Adrenal gland (tissue), 12 donors: ENCODE measurements around the gene MVB12B. TPM values are rescaled to one million over a fixed set of nuclear protein-coding genes. Genes with fewer than 3 reads are reported as not detected.

Source experiments
- DNase-seq, 7 donors: peaks; one replicate each; pipeline ENCODE4 v3.0.0-alpha.2; 2019 to 2020
- H3K27ac ChIP-seq, 5 donors: fragments of 200-600 bp; sonication (generic) in 4 of 5; 1 replicate in 3 of 5; 2 replicates in 2 of 5; pipeline versions ENCODE4 v1.5.1 to v1.8.0; 2016 to 2020; ENCODE audit warnings: mild to moderate bottlenecking in 1 of 5
- H3K27me3 ChIP-seq: fragments of 200-600 bp; 2 replicates; pipeline ENCODE4 v1.8.0; 2021
- H3K36me3 ChIP-seq, 2 donors: fragments of 200-600 bp; replicated peaks in 1 of 2; 1 replicate in 1 of 2; 2 replicates in 1 of 2; pipeline versions ENCODE4 v1.5.1 to v1.8.0; 2018 to 2022
- H3K4me1 ChIP-seq, 2 donors: fragments of 200-600 bp; replicated peaks in 1 of 2; 1 replicate in 1 of 2; 2 replicates in 1 of 2; pipeline versions ENCODE4 v1.5.1 to v1.8.0; 2018 to 2021
- H3K4me3 ChIP-seq, 4 donors: fragments of 200-600 bp; sonication (generic) in 3 of 4; one replicate each; pipeline ENCODE4 v1.5.1; 2016 to 2018
- H3K9me3 ChIP-seq, 3 donors: fragments of 200-600 bp; sonication (generic) in 1 of 3; replicated peaks in 1 of 3; 1 replicate in 2 of 3; 2 replicates in 1 of 3; pipeline versions ENCODE4 v1.5.1 to v1.8.0; 2016 to 2021
- POLR2A ChIP-seq, 2 donors: fragments of 450-650 bp; IDR thresholded peaks; one replicate each; pipeline ENCODE4 v1.6.1; 2017; ENCODE audit warnings: antibody characterized with exemption in 2 of 2, mild to moderate bottlenecking in 2 of 2, moderate library complexity in 1 of 2
- WGBS, 4 donors: extraction: QIAGEN DNeasy Blood & Tissue Kit in 2 of 4; methylation state at CpG; one replicate each; pipeline versions ENCODE4 v1.1.5 to v1.1.7; 2013 to 2017; 5-methylcytosine and 5-hydroxymethylcytosine counted together
- intact Hi-C, 2 donors: fragments of 100-400 bp; cut with DNase I; formaldehyde crosslinking; loops; one replicate each; pipeline versions ENCODE4 v1.14.1 to v1.15.0; 2022 to 2023
- polyA plus RNA-seq, 3 donors: library from polyadenylated mRNA; stranded (reverse); fragments of 200-250 nt in 2 of 3; fragments of 350-450 nt in 1 of 3; fragmentation: Illumina TruSeq in 1 of 3; extraction: RNeasy Lipid Tissue Mini Kit (QIAGEN cat#74804) in 1 of 3; gene quantifications; one replicate each; pipeline ENCODE4 v1.2.3, GENCODE V29; 2013 to 2014
- total RNA-seq, 9 donors: library from RNA; depleted of rRNA in 4 of 9; stranded (reverse); fragments of >200 nt in 4 of 9; fragments of 120-200 nt in 1 of 9; fragmentation: NEBNext Ultra II Directional in 1 of 9; extraction: Animal tissue kit (Norgen Biotek cat#: 25700) in 1 of 9; gene quantifications; one replicate each; pipeline versions ENCODE4 v1.1.0 to v1.2.4, GENCODE V29; 2013 to 2023
- TF ChIP-seq, protein P1 (sequence below), 6 experiments: fragments of 450-650 bp in 4 of 6; fragments of 200-600 bp in 2 of 6; sonication (generic) in 1 of 6; IDR thresholded peaks; 1 replicate in 5 of 6; 2 replicates in 1 of 6; pipeline versions ENCODE4 v1.5.1 to v1.8.0; 2016 to 2021; ENCODE audit warnings: antibody characterized with exemption in 6 of 6, mild to moderate bottlenecking in 2 of 6, moderate library complexity in 1 of 6
- donor health status: healthy with polysubstance abuse.
- donor health status: Bipolar disorder and iron deficiency.
- donor health status: DM: yes; HTN: yes; CAD: no.
- donor health status: DM: no; HTN: no; CAD: no.
- donor health status: DM: no; HTN: no; CAD: no.
- donor health status: DM: yes; HTN: yes; CAD: no.

MVB12B gene
- total and polyA plus RNA-seq, 12 donors: 3.7 to 20.5 (median 12.8) TPM

GRCh38 chr9:126290871-126291270 is 35.8 kb upstream of the MVB12B start:
- Histone ChIP-seq H3K9me3 (no peaks in the 10 kb centered on the region), H3K36me3 (no peaks in the 10 kb centered on the region), H3K4me1 (no peaks in the 10 kb centered on the region), H3K4me3 (no peak overlapping the region), H3K27ac (no peak overlapping the region), H3K27me3 (peaks cover 6% of the 10 kb centered on the region)
- 72 to 89% (median 75%) methylated on average over 9 of the region's 9 CpGs for WGBS, 4 donors
- no peak for DNase-seq
- intact Hi-C loops: loop anchor here in 1 of 2 donors (10.0 kb wide), 1 partner anchor 204 kb away; no protein-coding TSS in a partner anchor
- no peak for TF ChIP-seq POLR2A (IDR thresholded peaks at IDR 0.05)
- TF ChIP-seq, protein P1, sequence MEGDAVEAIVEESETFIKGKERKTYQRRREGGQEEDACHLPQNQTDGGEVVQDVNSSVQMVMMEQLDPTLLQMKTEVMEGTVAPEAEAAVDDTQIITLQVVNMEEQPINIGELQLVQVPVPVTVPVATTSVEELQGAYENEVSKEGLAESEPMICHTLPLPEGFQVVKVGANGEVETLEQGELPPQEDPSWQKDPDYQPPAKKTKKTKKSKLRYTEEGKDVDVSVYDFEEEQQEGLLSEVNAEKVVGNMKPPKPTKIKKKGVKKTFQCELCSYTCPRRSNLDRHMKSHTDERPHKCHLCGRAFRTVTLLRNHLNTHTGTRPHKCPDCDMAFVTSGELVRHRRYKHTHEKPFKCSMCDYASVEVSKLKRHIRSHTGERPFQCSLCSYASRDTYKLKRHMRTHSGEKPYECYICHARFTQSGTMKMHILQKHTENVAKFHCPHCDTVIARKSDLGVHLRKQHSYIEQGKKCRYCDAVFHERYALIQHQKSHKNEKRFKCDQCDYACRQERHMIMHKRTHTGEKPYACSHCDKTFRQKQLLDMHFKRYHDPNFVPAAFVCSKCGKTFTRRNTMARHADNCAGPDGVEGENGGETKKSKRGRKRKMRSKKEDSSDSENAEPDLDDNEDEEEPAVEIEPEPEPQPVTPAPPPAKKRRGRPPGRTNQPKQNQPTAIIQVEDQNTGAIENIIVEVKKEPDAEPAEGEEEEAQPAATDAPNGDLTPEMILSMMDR (IDR thresholded peaks at IDR 0.05): no peak

DNA sequence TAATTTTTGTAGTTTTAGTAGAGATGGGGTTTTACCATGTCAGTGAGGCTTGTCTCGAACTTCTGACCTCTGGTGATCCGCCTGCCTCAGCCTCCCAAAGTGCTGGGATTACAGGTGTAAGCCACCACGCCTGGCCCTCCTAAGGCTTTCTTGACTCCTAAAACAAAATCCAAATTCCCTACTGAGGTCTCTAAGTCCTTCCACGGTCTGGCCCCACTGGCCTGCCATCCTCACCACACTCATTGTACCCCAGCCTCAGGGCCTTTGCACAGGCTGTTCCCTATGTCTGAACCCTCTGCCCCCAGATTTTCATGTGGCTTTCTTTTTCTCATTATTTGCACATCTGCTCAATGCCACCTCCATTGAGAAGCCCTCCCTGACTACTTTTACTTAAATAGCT is 34.7 kb upstream of the MVB12B start:
- H3K27ac ChIP-seq: no peak overlapping the region
- DNase-seq: no peak
- TF ChIP-seq POLR2A (IDR thresholded peaks at IDR 0.05): no peak
- TF ChIP-seq, protein P1 (IDR thresholded peaks at IDR 0.05): no peak
- intact Hi-C loops: loop anchor here in 1 of 2 donors (10.0 kb wide), 1 partner anchor 203 kb away; no protein-coding TSS in a partner anchor
- H3K4me3 ChIP-seq: no peak overlapping the region
- peaks cover 6% of the 10 kb centered on the region for H3K27me3 ChIP-seq
- 86 to 94% (median 89%) methylated on average over 4 of the region's 4 CpGs for WGBS, 4 donors
- H3K36me3 ChIP-seq: no peaks in the 10 kb centered on the region
- H3K4me1 ChIP-seq: no peaks in the 10 kb centered on the region
- no peaks in the 10 kb centered on the region for H3K9me3 ChIP-seq

DNA sequence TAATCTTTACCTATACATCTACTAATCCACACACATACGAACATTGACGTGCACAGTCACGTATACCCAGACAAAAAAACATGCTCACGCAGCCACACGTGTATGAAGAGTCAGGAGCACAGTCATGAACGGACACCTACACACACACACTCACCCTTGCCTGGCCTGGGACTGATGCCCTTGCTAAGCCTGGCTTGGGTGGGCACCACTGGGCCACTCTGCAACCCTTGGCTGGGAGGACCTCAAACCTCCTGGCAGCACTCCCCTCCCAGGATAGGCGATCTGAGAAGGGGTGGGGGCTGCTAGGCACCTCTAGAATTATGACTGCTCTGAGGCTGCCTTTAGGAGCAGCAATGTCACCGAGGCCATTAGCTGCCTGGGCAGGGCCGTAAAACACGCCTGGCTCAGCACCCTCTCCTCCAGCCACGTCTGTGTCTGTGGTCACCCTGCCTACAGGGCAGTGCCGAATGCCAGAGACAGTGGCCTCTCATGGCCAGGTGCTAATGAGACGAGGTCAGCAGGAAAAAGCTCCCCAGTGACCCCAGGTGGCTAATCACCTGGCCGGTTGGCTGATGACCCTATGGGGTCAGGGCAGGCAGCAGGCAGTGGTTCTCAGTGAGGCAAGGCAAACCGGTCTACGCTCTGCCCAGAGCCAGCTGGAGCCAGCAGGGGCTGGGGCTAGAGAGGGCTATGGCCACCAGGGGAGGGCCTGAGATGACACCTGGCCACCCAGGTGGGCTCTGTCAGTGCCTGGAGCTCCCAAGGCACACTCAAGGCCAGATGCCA is 33.7 kb upstream of the MVB12B start:
- 81 to 94% (median 86%) methylated on average over 6 to 16 of the region's 16 CpGs for WGBS, 4 donors
- TF ChIP-seq POLR2A (IDR thresholded peaks at IDR 0.05): no peak
- TF ChIP-seq, protein P1 (IDR thresholded peaks at IDR 0.05): no peak

DNA sequence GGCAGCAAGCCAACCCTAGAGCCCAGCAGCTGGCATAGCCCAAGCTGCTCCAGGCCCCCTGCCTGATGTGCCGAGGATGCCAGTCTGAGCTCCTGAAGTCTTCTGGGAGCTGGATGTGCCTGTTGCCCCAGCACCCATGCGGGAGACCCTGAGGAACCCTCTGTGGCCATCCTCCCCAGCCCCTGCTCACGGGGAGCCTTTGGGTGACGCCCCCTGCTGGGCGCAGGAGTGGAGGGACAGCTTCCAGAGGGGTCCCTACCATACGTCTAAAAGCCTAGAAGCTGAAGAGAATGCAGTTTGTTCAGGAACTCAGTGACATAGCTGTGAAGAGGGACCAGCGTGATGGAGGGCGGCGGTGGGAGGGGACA is 33.1 kb upstream of the MVB12B start:
- intact Hi-C loops: loop anchor here in 1 of 2 donors (10.0 kb wide), 1 partner anchor 201 kb away; no protein-coding TSS in a partner anchor
- DNase-seq: no peak
- Histone ChIP-seq H3K27me3 (peaks cover 6% of the 10 kb centered on the region), H3K36me3 (no peaks in the 10 kb centered on the region), H3K4me3 (no peak overlapping the region), H3K4me1 (no peaks in the 10 kb centered on the region), H3K27ac (no peak overlapping the region), H3K9me3 (no peaks in the 10 kb centered on the region)
- WGBS, 4 donors: 73 to 76% (median 74%) methylated on average over 5 to 9 of the region's 9 CpGs
- TF ChIP-seq, protein P1 (IDR thresholded peaks at IDR 0.05): no peak
- no peak for TF ChIP-seq POLR2A (IDR thresholded peaks at IDR 0.05)

More for the DNA sequence above, 33.7 kb upstream of the MVB12B start:
- Histone ChIP-seq H3K27me3 (peaks cover 6% of the 10 kb centered on the region), H3K4me3 (no peak overlapping the region), H3K36me3 (no peaks in the 10 kb centered on the region), H3K27ac (no peak overlapping the region), H3K4me1 (no peaks in the 10 kb centered on the region), H3K9me3 (no peaks in the 10 kb centered on the region)
- DNase-seq: no peak
- intact Hi-C loops: loop anchor here in 1 of 2 donors (10.0 kb wide), 1 partner anchor 202 kb away; no protein-coding TSS in a partner anchor
